ENCODE results near the gene IFFO2. TPM values are rescaled to one million over a fixed set of nuclear protein-coding genes. Genes with fewer than 3 reads are reported as not detected.
"Not testable (repeated sequence)": the region's sequence is repeated elsewhere in the genome, so short reads cannot be mapped to it uniquely, and the experiment has no call there.

The IFFO2 gene
- total RNA-seq, 4 donors from 2014 or later, result 5.0 to 145 (median 13.6) TPM

GRCh38 chr1:18870957-18871356 lies 85.5 kb downstream of the IFFO2 start:
- in situ Hi-C loops (cut with MboI; ENCODE audit: low pct_ligation_motif_present in 1 of 4, low pct_unique_long_range_greater_than_20kb in 1 of 4, low sequenced_read_pairs in 3 of 4) (no loop called here), intact Hi-C loops (cut with DNase I; ENCODE audit: low total_unique reads) (no loop called here)
- no peak for DNase-seq
- no peak for TF ChIP-seq EP300 (IDR thresholded peaks at IDR 0.05; ENCODE audit: low read depth)
- no peak for TF ChIP-seq POLR2A (IDR thresholded peaks at IDR 0.05)
- TF ChIP-seq POLR2AphosphoS5 (IDR thresholded peaks at IDR 0.05), result no peak
- no peak for TF ChIP-seq CTCF (IDR thresholded peaks at IDR 0.05)
- Histone ChIP-seq H3K36me3 (no peaks in the 10 kb centered on the region), H3K9me3 (no peaks in the 10 kb centered on the region), H3K4me3 (no peak overlapping the region), H3K4me1 (peaks cover 0 to 5% (median 2%) of the 10 kb centered on the region in 4 donors), H3K27me3 (peaks cover 6% of the 10 kb centered on the region), H3K27ac (no peak overlapping the region)
- WGBS, 2 donors (ENCODE audit: low coverage in 1 of 2), result 65 to 83% methylated on average over 7 to 10 of the region's 10 CpGs

GRCh38 chr1:18870595-18870865 lies 85.9 kb downstream of the IFFO2 start:
- H3K4me1 ChIP-seq; H3K4me3 ChIP-seq; H3K27me3 ChIP-seq; in situ Hi-C loops (cut with MboI; ENCODE audit: low pct_ligation_motif_present in 1 of 4, low pct_unique_long_range_greater_than_20kb in 1 of 4, low sequenced_read_pairs in 3 of 4); H3K36me3 ChIP-seq; H3K27ac ChIP-seq; intact Hi-C loops (cut with DNase I; ENCODE audit: low total_unique reads); DNase-seq; H3K9me3 ChIP-seq: not testable (repeated sequence)
- WGBS, 2 donors (ENCODE audit: low coverage in 1 of 2), result 50 to 61% methylated on average over 1 to 3 of the region's 3 CpGs

DNA sequence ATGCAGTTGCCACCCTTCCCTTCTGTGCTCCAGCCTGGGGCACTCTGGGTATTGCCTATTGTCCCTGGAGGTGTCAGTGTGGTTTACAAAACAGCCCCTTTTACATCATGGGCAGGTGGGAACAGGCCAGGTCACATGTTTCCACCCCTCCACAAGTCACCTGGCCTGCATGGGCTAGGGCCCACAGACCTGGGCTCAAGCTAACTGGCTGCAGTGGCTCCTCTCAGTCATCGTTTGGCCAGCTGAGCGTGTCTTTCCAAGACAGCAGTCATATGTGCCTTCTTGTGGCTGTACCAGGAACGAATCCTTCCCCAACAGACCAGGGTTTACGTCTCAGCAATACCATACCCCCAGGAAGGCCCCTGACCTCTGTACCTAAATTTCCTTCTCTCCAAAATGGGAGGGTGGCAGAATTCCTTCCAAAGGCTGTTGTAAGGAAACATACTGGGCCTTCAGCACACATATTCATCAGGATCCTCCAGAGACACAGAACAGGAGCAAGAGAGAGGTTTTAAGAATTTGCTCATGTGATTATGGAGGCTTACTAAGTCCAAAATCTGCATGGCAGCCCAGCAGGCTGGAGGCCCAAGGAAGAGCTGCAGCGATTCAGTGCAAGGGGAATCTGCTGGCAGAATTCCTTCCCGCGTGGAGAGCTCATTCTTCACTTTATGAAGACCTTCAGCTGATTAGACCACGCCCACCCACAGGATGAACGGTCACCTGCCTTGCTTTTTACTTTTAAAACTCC lies 86.5 kb downstream of the IFFO2 start:
- Histone ChIP-seq H3K27me3 (peaks cover 6% of the 10 kb centered on the region), H3K36me3 (no peaks in the 10 kb centered on the region), H3K4me3 (no peak overlapping the region), H3K4me1 (peaks cover 0 to 3% (median under 1%) of the 10 kb centered on the region in 4 donors), H3K9me3 (no peaks in the 10 kb centered on the region), H3K27ac (no peak overlapping the region)
- DNase-seq, result no peak
- intact Hi-C loops (cut with DNase I; ENCODE audit: low total_unique reads), result no loop called here
- in situ Hi-C loops (cut with MboI; ENCODE audit: low pct_ligation_motif_present in 1 of 4, low pct_unique_long_range_greater_than_20kb in 1 of 4, low sequenced_read_pairs in 3 of 4), result no loop called here
- TF ChIP-seq POLR2A (IDR thresholded peaks at IDR 0.05) (no peak), EP300 (IDR thresholded peaks at IDR 0.05; ENCODE audit: low read depth) (no peak), POLR2AphosphoS5 (IDR thresholded peaks at IDR 0.05) (no peak), CTCF (IDR thresholded peaks at IDR 0.05) (no peak)
- WGBS, 2 donors (ENCODE audit: low coverage in 1 of 2), result 58% methylated on average over 9 of the region's 9 CpGs; no CpG with 5 or more reads in 1 of the 2 donors

DNA sequence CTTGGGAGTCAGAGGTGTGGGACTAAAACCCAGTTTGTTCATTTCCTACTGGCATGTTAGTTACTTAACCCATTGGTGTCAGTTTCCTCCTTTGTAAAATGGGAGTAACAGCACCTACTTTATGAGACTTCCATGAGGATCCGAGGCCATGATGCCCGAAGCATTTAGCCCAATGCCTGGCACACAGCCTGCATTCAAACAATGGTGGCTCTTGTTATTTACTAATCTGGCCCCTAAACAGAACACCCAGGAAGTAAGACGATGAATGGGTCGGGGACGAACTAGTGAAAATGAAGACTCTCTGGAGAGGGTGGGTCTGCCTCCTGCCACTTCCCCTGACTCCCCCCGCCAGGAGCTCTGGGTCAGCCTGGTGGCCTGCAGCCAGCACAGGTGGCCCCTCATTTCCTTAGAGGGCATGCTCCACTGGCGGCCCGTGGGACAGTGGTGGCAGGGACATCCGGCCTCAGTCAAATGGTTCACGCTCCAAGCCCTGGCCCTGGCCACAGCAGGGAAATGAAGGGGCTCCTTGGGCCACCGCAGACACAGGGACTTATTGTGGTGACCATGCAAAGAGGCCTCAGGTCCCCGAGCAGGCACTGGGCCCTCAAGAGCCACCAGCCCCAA lies 87.6 kb downstream of the IFFO2 start:
- no peak for TF ChIP-seq CTCF (IDR thresholded peaks at IDR 0.05)
- TF ChIP-seq POLR2AphosphoS5 (IDR thresholded peaks at IDR 0.05), result no peak
- no peak for TF ChIP-seq EP300 (IDR thresholded peaks at IDR 0.05; ENCODE audit: low read depth)
- no peak for TF ChIP-seq POLR2A (IDR thresholded peaks at IDR 0.05)
- in situ Hi-C loops (cut with MboI; ENCODE audit: low pct_ligation_motif_present in 1 of 4, low pct_unique_long_range_greater_than_20kb in 1 of 4, low sequenced_read_pairs in 3 of 4) (no loop called here), intact Hi-C loops (cut with DNase I; ENCODE audit: low total_unique reads) (no loop called here)
- 64% methylated on average over 12 of the region's 12 CpGs; no CpG with 5 or more reads in 1 of the 2 donors for WGBS, 2 donors (ENCODE audit: low coverage in 1 of 2)
- no peak overlapping the region for H3K27ac ChIP-seq
- H3K36me3 ChIP-seq, result no peaks in the 10 kb centered on the region
- DNase-seq, result no peak
- no peaks in the 10 kb centered on the region for H3K4me1 ChIP-seq
- H3K9me3 ChIP-seq, result no peaks in the 10 kb centered on the region
- no peak overlapping the region for H3K4me3 ChIP-seq
- peaks cover 6% of the 10 kb centered on the region for H3K27me3 ChIP-seq

Data from transverse colon (tissue), 4 donors.